ENCODE measurements around the gene TAS2R39.

DNA sequence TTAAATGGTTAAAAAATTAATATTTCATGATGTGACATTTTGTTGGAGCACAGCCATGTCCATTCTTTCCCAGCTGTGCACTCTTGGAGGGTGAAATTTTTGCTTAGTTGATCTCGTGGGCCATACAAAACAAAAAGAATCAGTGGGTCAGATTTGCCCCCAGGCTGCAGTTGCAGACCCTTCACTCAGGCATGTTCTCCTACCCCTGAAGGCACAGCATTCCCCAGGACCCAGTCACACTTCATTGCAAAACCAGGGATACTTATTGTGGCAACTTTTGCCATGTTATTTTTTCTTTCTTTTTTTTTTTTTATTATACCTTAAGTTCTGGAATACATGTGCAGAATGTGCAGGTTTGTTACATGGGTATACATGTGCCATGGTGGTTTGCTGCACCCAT is 44.6 kb downstream of the TAS2R39 start:
- TF ChIP-seq, protein P1, sequence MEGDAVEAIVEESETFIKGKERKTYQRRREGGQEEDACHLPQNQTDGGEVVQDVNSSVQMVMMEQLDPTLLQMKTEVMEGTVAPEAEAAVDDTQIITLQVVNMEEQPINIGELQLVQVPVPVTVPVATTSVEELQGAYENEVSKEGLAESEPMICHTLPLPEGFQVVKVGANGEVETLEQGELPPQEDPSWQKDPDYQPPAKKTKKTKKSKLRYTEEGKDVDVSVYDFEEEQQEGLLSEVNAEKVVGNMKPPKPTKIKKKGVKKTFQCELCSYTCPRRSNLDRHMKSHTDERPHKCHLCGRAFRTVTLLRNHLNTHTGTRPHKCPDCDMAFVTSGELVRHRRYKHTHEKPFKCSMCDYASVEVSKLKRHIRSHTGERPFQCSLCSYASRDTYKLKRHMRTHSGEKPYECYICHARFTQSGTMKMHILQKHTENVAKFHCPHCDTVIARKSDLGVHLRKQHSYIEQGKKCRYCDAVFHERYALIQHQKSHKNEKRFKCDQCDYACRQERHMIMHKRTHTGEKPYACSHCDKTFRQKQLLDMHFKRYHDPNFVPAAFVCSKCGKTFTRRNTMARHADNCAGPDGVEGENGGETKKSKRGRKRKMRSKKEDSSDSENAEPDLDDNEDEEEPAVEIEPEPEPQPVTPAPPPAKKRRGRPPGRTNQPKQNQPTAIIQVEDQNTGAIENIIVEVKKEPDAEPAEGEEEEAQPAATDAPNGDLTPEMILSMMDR (IDR thresholded peaks at IDR 0.05 in 4 of 5, conservative IDR thresholded peaks at IDR 0.05 in 1 of 5) = no peak
- no peak for TF ChIP-seq POLR2A (IDR thresholded peaks at IDR 0.05)

Measured in gastrocnemius medialis (tissue), 4 donors.